Effector memory CD4-positive, alpha-beta T cell (primary cell): Measurements from ENCODE around the gene LAMB4.

ENCODE experiments used
- DNase-seq, 3 donors: peaks; one replicate each; pipeline ENCODE4 v3.0.0-alpha.2; 2020
- H3K27ac ChIP-seq: 2 replicates; pipeline ENCODE4 v1.7.0; 2013; ENCODE audit warnings: mild to moderate bottlenecking, low read length, moderate library complexity; ENCODE audit not compliant: insufficient read depth, poor library complexity, severe bottlenecking
- H3K27me3 ChIP-seq: replicated peaks from 2 replicates; pipeline ENCODE4 v1.7.0; 2013; ENCODE audit warnings: mild to moderate bottlenecking, low read length; ENCODE audit not compliant: insufficient read depth, control insufficient read depth, poor library complexity, severe bottlenecking
- H3K36me3 ChIP-seq: 2 replicates; pipeline ENCODE4 v1.7.0; 2013; ENCODE audit warnings: mild to moderate bottlenecking, low read length, moderate library complexity; ENCODE audit not compliant: control insufficient read depth, insufficient read depth
- H3K4me1 ChIP-seq: 2 replicates; pipeline ENCODE4 v1.7.0; 2013; ENCODE audit warnings: low read length, mild to moderate bottlenecking; ENCODE audit not compliant: control insufficient read depth, insufficient read depth, poor library complexity, severe bottlenecking
- H3K4me3 ChIP-seq: 2 replicates; pipeline ENCODE4 v1.7.0; 2013; ENCODE audit warnings: low read length, low read depth, mild to moderate bottlenecking; ENCODE audit not compliant: insufficient read depth, poor library complexity, severe bottlenecking
- H3K9me3 ChIP-seq: 2 replicates; pipeline ENCODE4 v1.7.0; 2013; ENCODE audit warnings: mild to moderate bottlenecking, low read length, moderate library complexity; ENCODE audit not compliant: control insufficient read depth

The LAMB4 gene

DNA sequence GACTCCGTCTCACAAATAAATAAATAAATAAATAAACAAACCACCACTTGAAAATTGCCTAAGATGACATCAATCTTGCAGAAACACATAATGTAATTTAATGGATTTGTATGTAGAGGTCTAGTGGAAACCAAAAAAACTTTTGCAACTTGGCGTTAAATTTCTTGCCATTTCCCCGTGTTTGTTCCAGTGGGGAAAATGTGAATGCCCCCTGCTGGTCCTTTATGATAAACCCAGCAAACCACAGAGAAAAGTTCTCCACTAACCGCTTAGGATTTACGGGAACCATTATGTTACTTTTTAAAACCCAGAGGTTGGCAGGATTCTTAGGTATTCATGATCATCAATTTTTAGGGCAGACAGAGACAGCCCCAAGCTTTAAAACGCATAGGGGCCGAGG, 32.5 kb downstream of the LAMB4 start:
- Histone ChIP-seq H3K36me3 (no peaks in the 10 kb centered on the region), H3K27me3 (no peaks in the 10 kb centered on the region), H3K9me3 (no peaks in the 10 kb centered on the region), H3K4me3 (no peak overlapping the region), H3K27ac (no peak overlapping the region), H3K4me1 (no peaks in the 10 kb centered on the region)
- DNase-seq: no peak

DNA sequence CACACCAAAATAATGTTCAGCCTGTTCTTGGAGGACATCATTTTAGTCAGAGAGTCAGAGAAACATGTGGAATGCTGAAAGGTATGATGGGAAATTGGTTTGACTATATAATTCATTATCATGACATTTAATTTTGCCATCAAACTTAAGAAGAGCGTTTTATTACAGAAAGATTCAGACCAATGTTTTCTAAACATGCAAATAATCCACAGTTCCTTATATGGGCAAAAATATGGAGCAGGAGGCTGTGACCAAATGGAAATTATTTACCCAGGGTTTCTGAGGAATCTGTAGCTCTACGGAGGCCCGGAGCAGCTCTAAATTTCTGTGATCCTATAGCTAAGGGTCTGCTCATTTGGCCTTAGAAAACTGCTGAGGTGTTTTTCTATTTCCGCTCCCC, 33.2 kb downstream of the LAMB4 start:
- Histone ChIP-seq H3K9me3 (no peaks in the 10 kb centered on the region), H3K27me3 (no peaks in the 10 kb centered on the region), H3K36me3 (no peaks in the 10 kb centered on the region), H3K27ac (no peak overlapping the region), H3K4me3 (no peak overlapping the region), H3K4me1 (no peaks in the 10 kb centered on the region)
- DNase-seq: no peak

DNA sequence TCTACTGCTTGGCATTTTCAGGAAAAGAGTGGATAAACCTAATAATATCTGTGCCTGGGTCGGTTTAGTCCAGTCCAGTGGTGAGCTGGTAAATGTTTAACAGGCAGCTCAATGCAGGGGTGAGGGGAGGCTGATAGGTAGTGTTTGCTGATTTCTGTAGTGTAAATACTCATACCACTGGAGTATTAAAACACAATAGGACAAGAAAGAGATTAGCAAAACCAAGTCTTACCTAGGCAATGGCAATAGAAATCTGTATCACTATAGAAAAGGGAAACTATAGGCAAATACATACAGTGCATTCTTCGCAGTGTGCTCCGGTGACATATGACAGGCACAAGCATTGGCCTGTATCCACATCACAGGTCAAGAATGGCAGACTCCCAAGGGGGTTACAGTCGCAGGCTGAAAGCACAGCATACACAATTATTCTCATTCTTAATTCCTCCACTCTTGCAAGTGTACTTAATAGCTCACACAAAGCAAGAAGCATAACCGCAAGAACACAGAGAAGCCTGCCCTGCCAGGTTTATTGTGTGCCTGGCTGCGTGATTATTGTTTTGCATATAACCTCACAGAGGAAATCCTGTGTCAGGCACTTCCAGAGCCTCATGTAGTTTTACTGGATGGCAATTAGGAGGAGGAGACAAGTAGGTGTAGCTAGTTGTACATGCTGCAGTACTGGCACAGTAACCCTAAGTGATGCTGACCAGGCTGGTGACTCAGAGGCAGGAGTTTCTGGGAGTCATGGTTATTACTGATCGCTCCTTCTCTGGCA, 35.0 kb downstream of the LAMB4 start:
- Histone ChIP-seq H3K27ac (no peak overlapping the region), H3K27me3 (no peaks in the 10 kb centered on the region), H3K4me3 (no peak overlapping the region), H3K9me3 (no peaks in the 10 kb centered on the region), H3K4me1 (no peaks in the 10 kb centered on the region), H3K36me3 (no peaks in the 10 kb centered on the region)
- DNase-seq: no peak

DNA sequence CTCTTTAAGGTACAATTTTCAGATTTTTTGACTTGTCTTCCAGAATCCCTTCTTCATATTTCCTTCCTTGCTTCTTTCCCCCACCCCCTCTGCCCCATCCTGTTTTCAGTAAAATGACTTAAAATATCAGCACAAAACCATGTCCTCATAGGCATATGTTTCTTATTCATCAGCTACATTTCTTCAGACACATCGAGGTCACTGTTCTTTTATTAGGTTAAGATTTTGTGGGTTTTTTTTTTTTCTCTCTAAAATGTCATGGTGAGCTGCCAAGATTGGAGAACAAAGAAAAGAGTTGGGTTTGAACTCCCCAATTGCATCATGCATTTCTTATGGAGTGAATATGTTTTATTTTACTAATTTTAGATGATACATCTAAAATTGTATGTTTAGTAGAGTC, 35.8 kb downstream of the LAMB4 start:
- no peaks in the 10 kb centered on the region for H3K36me3 ChIP-seq
- no peak for DNase-seq
- H3K27me3 ChIP-seq: no peaks in the 10 kb centered on the region
- H3K9me3 ChIP-seq: no peaks in the 10 kb centered on the region
- no peak overlapping the region for H3K4me3 ChIP-seq
- no peaks in the 10 kb centered on the region for H3K4me1 ChIP-seq
- no peak overlapping the region for H3K27ac ChIP-seq

DNA sequence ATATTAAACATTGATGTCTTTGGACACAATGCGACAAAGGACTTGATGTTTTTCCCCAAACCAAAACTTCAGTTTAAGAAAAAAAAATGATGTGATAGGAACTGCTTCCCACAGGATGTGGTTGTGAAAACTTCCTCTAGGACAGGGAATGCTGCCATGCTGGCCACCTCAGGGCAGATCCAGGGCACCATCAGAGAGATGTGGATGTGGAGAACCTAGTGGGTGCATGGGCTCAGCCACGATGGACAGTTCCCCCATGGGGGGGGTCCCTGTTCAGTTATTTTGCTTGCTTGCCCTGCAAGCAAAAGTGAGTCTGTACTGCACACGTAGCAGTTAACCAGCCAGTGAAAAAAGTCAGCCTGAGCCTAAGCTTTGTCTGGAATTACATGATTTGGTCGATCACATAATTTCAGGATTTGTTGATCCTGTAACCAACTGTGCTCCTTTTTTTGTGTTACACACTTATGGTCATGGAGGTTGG, 36.3 kb downstream of the LAMB4 start:
- DNase-seq: no peak
- Histone ChIP-seq H3K9me3 (no peaks in the 10 kb centered on the region), H3K36me3 (no peaks in the 10 kb centered on the region), H3K4me1 (no peaks in the 10 kb centered on the region), H3K4me3 (no peak overlapping the region), H3K27ac (no peak overlapping the region), H3K27me3 (no peaks in the 10 kb centered on the region)

DNA sequence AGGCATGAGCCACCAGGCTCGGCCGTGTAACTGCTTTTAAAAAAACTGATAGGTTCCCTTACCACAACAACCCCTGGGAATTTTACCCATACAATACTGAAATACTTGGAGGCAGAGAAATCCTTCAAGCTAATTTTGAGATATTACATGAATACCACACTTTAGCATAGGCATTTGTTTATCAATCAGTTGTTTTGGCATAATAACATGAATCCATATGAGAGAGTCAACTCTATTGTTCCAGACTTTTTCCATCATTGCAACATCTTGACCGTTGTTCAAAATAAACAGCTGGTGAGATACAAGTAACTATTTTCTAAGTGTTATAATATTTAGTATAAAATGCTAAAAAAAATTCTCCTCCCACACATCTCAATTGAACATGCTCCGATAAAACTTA, 36.8 kb downstream of the LAMB4 start:
- H3K36me3 ChIP-seq: no peaks in the 10 kb centered on the region
- H3K4me1 ChIP-seq: no peaks in the 10 kb centered on the region
- H3K4me3 ChIP-seq: no peak overlapping the region
- no peaks in the 10 kb centered on the region for H3K27me3 ChIP-seq
- H3K27ac ChIP-seq: no peak overlapping the region
- no peaks in the 10 kb centered on the region for H3K9me3 ChIP-seq
- DNase-seq: no peak

DNA sequence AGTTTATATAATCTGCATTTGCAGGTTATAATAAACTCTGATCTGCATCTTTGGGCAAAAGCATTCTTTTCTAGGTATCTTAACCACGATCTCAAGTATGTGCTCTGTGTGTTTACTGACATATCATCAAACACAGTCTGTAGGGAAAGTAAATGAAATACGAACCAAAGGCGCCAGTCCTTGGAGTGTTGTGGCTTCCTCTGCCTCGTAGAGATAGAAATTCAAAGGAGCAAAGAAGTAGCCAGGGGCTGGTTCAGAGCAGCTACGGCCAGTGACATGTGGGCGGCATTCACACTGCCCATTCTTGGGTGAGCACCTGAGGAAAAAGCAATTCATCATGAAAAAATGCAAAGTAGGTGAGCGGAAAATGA, 38.7 kb downstream of the LAMB4 start:
- Histone ChIP-seq H3K4me1 (no peaks in the 10 kb centered on the region), H3K36me3 (no peaks in the 10 kb centered on the region), H3K27me3 (no peaks in the 10 kb centered on the region), H3K4me3 (no peak overlapping the region), H3K9me3 (no peaks in the 10 kb centered on the region), H3K27ac (no peak overlapping the region)
- no peak for DNase-seq

DNA sequence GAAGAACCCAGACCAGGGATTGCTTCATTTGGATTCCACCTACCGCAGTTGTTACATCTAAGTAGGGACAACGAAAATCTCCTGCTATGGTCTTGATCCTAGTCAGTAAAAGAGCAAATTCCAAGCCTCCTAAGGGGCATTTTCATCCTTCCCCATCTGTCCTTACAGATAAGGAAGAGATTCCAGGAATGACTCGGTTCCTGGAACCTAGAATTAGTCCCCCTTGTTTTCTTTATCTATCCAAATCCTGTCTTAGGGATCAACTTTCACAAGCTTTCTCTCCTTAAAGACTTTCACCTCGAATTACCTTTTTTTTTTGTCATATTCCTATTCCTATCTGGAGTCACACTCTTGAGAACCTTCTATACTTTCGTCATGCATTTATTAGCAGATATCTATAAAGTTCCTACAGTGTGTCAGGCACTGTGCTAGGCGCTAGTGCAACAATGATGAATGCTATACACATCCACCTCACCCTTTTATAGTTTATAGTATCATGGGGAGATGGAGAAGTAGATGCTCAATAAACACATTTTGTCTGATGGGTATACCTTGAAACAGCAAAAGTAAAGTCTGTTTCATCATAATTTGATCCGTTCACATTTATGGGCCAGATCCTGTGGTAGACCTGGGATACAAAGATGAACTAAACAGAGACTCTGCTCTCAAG, 39.2 kb downstream of the LAMB4 start:
- H3K27me3 ChIP-seq: no peaks in the 10 kb centered on the region
- H3K27ac ChIP-seq: no peak overlapping the region
- H3K4me1 ChIP-seq: no peaks in the 10 kb centered on the region
- H3K9me3 ChIP-seq: no peaks in the 10 kb centered on the region
- H3K36me3 ChIP-seq: no peaks in the 10 kb centered on the region
- H3K4me3 ChIP-seq: no peak overlapping the region
- no peak for DNase-seq

DNA sequence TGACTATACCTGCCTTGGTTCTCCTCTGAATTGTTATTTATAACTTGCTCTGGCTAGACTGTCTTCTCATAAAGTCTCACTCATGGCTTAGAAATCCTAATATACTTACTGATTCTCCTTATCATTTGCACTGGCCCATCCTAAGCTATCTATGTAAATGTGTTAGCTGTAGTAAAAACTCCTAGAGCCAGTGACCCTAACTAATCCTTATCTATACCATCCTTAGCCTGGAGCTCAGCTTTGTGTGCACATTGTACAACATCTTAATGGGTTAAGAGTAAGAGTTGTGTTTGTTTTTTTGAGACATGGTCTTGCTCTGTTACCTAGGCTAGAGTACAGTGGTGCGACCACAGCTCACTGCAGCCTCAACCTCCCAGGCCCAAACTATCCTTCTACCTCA, 40.8 kb downstream of the LAMB4 start:
- DNase-seq: no peak
- Histone ChIP-seq H3K27ac (no peak overlapping the region), H3K36me3 (no peaks in the 10 kb centered on the region), H3K4me3 (no peak overlapping the region), H3K9me3 (no peaks in the 10 kb centered on the region), H3K4me1 (no peaks in the 10 kb centered on the region), H3K27me3 (no peaks in the 10 kb centered on the region)

DNA sequence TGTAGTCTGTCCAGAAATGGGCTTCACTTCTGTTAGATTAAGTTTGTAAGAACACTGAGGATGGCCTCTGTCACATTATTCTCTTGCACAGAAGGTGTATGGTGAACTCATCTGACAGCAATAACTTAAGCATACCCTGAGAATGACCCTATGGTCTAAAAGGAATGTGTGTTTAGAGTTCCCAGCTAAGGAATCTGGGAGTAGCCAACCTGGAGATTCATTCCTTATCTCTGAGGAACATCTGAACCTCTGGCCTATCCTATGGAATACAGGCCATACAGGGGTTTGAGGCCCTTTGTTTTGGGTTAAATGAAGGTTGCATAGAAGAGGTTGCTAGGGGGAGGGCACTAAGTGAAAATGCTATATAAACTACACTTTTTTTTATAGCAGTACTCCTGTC, 41.4 kb downstream of the LAMB4 start:
- DNase-seq: no peak
- no peaks in the 10 kb centered on the region for H3K36me3 ChIP-seq
- H3K4me3 ChIP-seq: no peak overlapping the region
- no peaks in the 10 kb centered on the region for H3K9me3 ChIP-seq
- no peaks in the 10 kb centered on the region for H3K4me1 ChIP-seq
- no peak overlapping the region for H3K27ac ChIP-seq
- H3K27me3 ChIP-seq: no peaks in the 10 kb centered on the region
